ENCODE measurements around the gene CEP135. TPM values are rescaled to one million over a fixed set of nuclear protein-coding genes. Genes with fewer than 3 reads are reported as not detected.

The CEP135 gene
- total RNA-seq: 11.0 and 12.1 TPM in 2 replicates

- DNase-seq (ENCODE audit: low read depth): peak; percentile 94
- peak; percentile 83 for TF ChIP-seq CTCF (IDR thresholded peaks at IDR 0.05; ENCODE audit: insufficient read depth, low read depth, low read length)
- peak within 1 kb of the TSS; percentile 72 for H3K4me3 ChIP-seq (ENCODE audit: low read depth, low read length)
Observed at GRCh38 chr4:55948726-55949481, at the start of gene CEP135. Gene CEP135, plus strand, starts transcription at chr4:55948945. Its CDS starts 3,186 bp downstream, at chr4:55952131.

- DNase-seq (ENCODE audit: low read depth): no peak
- no peak for TF ChIP-seq CTCF (IDR thresholded peaks at IDR 0.05; ENCODE audit: insufficient read depth, low read depth, low read length)
- H3K4me3 ChIP-seq (ENCODE audit: low read depth, low read length): no peak overlapping the region
Observed at GRCh38 chr4:55902677-55903076, 46.1 kb upstream of the CEP135 start.

- no peak for TF ChIP-seq CTCF (IDR thresholded peaks at IDR 0.05; ENCODE audit: insufficient read depth, low read depth, low read length)
- DNase-seq (ENCODE audit: low read depth): no peak
Observed at GRCh38 chr4:55903577-55903976, 45.2 kb upstream of the CEP135 start.

GRCh38 chr4:55904576-55904975, 44.2 kb upstream of the CEP135 start:
- no peak overlapping the region for H3K4me3 ChIP-seq (ENCODE audit: low read depth, low read length)
- TF ChIP-seq CTCF (IDR thresholded peaks at IDR 0.05; ENCODE audit: insufficient read depth, low read depth, low read length): no peak
- no peak for DNase-seq (ENCODE audit: low read depth)

More at GRCh38 chr4:55903577-55903976, 45.2 kb upstream of the CEP135 start:
- H3K4me3 ChIP-seq (ENCODE audit: low read depth, low read length): no peak overlapping the region

GRCh38 chr4:55906323-55906722, 42.4 kb upstream of the CEP135 start:
- no peak overlapping the region for H3K4me3 ChIP-seq (ENCODE audit: low read depth, low read length)
- TF ChIP-seq CTCF (IDR thresholded peaks at IDR 0.05; ENCODE audit: insufficient read depth, low read depth, low read length): no peak
- DNase-seq (ENCODE audit: low read depth): no peak

- no peak for DNase-seq (ENCODE audit: low read depth)
- no peak for TF ChIP-seq CTCF (IDR thresholded peaks at IDR 0.05; ENCODE audit: insufficient read depth, low read depth, low read length)
- no peak overlapping the region for H3K4me3 ChIP-seq (ENCODE audit: low read depth, low read length)
Observed at GRCh38 chr4:55906989-55907388, 41.8 kb upstream of the CEP135 start.

- no peak overlapping the region for H3K4me3 ChIP-seq (ENCODE audit: low read depth, low read length)
- no peak for DNase-seq (ENCODE audit: low read depth)
- TF ChIP-seq CTCF (IDR thresholded peaks at IDR 0.05; ENCODE audit: insufficient read depth, low read depth, low read length): no peak
Observed at GRCh38 chr4:55907469-55907868, 41.3 kb upstream of the CEP135 start.

Measured in fibroblast of villous mesenchyme (primary cell).